HG02943 (cell line): ENCODE measurements around the gene PLPPR5.

Source experiments
- ATAC-seq: cut with Tn5 transposase; IDR thresholded peaks from one replicate; pipeline ENCODE4 v1.9.1; 2021; ENCODE audit warnings: mild to moderate bottlenecking, low read depth, moderate library complexity; ENCODE audit not compliant: unreplicated experiment

Gene PLPPR5

GRCh38 chr1:98975113-98975512, 29.5 kb downstream of the PLPPR5 start:
- no peak for ATAC-seq

GRCh38 chr1:98969798-98970490, 34.7 kb downstream of the PLPPR5 start:
- ATAC-seq = no peak

GRCh38 chr1:98967122-98967521, 37.5 kb downstream of the PLPPR5 start:
- ATAC-seq = no peak

- ATAC-seq = no peak
Observed at GRCh38 chr1:98965394-98965793, 39.3 kb downstream of the PLPPR5 start.

- no peak for ATAC-seq
Observed at GRCh38 chr1:98964198-98964597, 40.5 kb downstream of the PLPPR5 start.

- no peak for ATAC-seq
Observed at GRCh38 chr1:98963064-98963758, 41.5 kb downstream of the PLPPR5 start.

- no peak for ATAC-seq
Observed at GRCh38 chr1:98962156-98962555, 42.5 kb downstream of the PLPPR5 start.

- ATAC-seq = no peak
Observed at GRCh38 chr1:98949621-98950020, 55.0 kb downstream of the PLPPR5 start.

- ATAC-seq = no peak
Observed at GRCh38 chr1:98949166-98949565, 55.5 kb downstream of the PLPPR5 start.

GRCh38 chr1:98947071-98947470, 57.6 kb downstream of the PLPPR5 start:
- ATAC-seq = no peak

GRCh38 chr1:98940722-98941079, 64.0 kb downstream of the PLPPR5 start:
- no peak for ATAC-seq

GRCh38 chr1:98940069-98940721, 64.5 kb downstream of the PLPPR5 start:
- ATAC-seq = no peak

- no peak for ATAC-seq
Observed at GRCh38 chr1:98939471-98939870, 65.2 kb downstream of the PLPPR5 start.

GRCh38 chr1:98937347-98937746, 67.3 kb downstream of the PLPPR5 start:
- ATAC-seq = no peak

- no peak for ATAC-seq
Observed at GRCh38 chr1:98932184-98932583, 72.5 kb downstream of the PLPPR5 start.

- ATAC-seq = no peak
Observed at GRCh38 chr1:98931128-98931835, 73.4 kb downstream of the PLPPR5 start.

GRCh38 chr1:98929437-98929836, 75.2 kb downstream of the PLPPR5 start:
- ATAC-seq = no peak

- no peak for ATAC-seq
Observed at GRCh38 chr1:98926597-98926996, 78.1 kb downstream of the PLPPR5 start.

- no peak for ATAC-seq
Observed at GRCh38 chr1:98924977-98925376, 79.7 kb downstream of the PLPPR5 start.

- no peak for ATAC-seq
Observed at GRCh38 chr1:98923667-98924066, 81.0 kb downstream of the PLPPR5 start.

GRCh38 chr1:98921817-98922216, 82.8 kb downstream of the PLPPR5 start:
- ATAC-seq = no peak
